ENCODE measurements around the gene PNCK. TPM values are rescaled to one million over a fixed set of nuclear protein-coding genes. Genes with fewer than 3 reads are reported as not detected.

Gene PNCK
- total and polyA plus RNA-seq, 2 experiments from 2014 or later, result 3.5 to 11.9 TPM

DNA sequence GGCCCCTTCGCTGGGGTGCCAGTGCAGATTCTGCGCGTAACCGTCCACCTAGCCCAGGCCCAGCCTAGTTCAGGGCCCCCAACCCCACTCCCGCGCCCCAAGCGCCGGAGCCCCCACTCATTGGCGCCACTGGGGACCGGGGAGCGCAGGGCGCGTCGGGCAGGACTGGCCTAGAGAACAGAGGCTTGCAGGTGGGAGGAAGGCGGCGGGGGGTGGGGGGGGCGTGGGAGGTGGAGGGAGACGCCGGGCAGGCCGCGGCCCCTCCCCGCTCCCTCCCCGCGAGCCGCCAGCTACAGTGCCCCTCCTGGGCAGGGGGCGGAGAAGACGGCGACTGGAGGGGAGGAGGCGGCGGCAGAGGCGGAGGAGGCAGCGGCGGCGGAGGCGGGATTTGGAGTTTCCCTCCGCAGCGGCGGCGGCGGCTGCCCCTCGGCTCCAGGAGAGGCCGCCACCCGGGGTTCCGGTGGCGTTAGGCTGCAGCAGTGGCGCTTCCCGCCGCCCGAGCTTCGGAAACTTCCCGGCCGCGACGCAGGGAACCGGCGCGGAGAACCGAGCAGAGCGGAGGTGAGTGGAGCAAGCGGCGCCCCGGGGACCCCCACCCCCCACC lies 31.5 kb downstream of the PNCK start:
- ATAC-seq, result peak; percentile 16; the same call in 2 of the 3 replicates
- Histone ChIP-seq H3K27ac (ENCODE audit: low read depth) (no peak overlapping the region), H3K79me2 (replicated peaks; ENCODE audit: insufficient read depth) (no peaks in the 10 kb centered on the region), H3K4me3 (peak overlapping the region; percentile 48), H2AFZ (no peak overlapping the region), H3K9me2 (ENCODE audit: insufficient read depth) (no peaks in the 10 kb centered on the region), H3K4me2 (peak overlapping the region; percentile 66; the same call in 1 of the 2 replicates), H3K27me3 (ENCODE audit: insufficient read depth) (peaks cover 65% of the 10 kb centered on the region), H3K4me1 (ENCODE audit: insufficient read depth) (no peaks in the 10 kb centered on the region; the same call in 1 of the 2 replicates), H3K36me3 (ENCODE audit: insufficient read depth) (no peaks in the 10 kb centered on the region), H3F3A (replicated peaks; ENCODE audit: low read depth) (no peaks in the 10 kb centered on the region), H4K20me1 (replicated peaks; ENCODE audit: insufficient read depth) (no peaks in the 10 kb centered on the region)
- Mint-ChIP-seq H3K4me3 (peak overlapping the region; percentile 57; the same call in 1 of the 3 replicates), H3K27me3 (ENCODE audit: insufficient read depth, low read depth, poor library complexity) (peaks cover 51% of the 10 kb centered on the region), H3K4me1 (peaks cover 8% of the 10 kb centered on the region; the same call in 2 of the 3 replicates), H3K9me3 (no peaks in the 10 kb centered on the region; the same call in 2 of the 3 replicates), H3K27ac (no peak overlapping the region), H3K36me3 (ENCODE audit: low read depth) (no peaks in the 10 kb centered on the region)
- TF ChIP-seq STAT1 (IDR thresholded peaks at IDR 0.05; ENCODE audit: unreplicated experiment), result no peak
- TF ChIP-seq, protein P1, sequence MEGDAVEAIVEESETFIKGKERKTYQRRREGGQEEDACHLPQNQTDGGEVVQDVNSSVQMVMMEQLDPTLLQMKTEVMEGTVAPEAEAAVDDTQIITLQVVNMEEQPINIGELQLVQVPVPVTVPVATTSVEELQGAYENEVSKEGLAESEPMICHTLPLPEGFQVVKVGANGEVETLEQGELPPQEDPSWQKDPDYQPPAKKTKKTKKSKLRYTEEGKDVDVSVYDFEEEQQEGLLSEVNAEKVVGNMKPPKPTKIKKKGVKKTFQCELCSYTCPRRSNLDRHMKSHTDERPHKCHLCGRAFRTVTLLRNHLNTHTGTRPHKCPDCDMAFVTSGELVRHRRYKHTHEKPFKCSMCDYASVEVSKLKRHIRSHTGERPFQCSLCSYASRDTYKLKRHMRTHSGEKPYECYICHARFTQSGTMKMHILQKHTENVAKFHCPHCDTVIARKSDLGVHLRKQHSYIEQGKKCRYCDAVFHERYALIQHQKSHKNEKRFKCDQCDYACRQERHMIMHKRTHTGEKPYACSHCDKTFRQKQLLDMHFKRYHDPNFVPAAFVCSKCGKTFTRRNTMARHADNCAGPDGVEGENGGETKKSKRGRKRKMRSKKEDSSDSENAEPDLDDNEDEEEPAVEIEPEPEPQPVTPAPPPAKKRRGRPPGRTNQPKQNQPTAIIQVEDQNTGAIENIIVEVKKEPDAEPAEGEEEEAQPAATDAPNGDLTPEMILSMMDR (conservative IDR thresholded peaks at IDR 0.05; ENCODE audit: low read depth in 2 of 2), result no peak
- TF ChIP-seq JUNB (IDR thresholded peaks at IDR 0.05; ENCODE audit: unreplicated experiment), result no peak
- DNase-seq (ENCODE audit: low spot score), result peak; percentile 41

DNA sequence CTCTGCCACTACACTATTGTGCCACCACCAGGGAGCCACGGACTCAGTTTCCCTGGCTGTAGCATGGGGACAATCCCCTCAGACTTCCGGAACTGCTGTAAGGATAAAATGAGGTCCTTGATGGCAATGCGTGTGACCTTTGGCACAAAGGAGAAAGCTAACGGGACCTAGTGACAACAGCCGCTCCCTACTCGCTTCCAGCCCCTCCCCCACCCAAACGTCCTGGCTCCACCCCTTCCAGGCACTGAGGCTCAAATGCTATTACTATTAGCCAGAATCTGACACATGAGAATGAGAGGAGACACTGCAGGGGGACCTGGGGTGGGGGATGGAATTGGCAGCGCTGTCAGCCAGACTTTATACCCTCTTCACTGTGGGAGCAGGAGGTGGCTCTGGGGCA lies 32.0 kb downstream of the PNCK start:
- peak overlapping the region; percentile 57 for H3K4me3 Mint-ChIP-seq
- H3K36me3 ChIP-seq (ENCODE audit: insufficient read depth), result no peaks in the 10 kb centered on the region
- no peaks in the 10 kb centered on the region for H3K79me2 ChIP-seq (replicated peaks; ENCODE audit: insufficient read depth)
- no peaks in the 10 kb centered on the region; the same call in 2 of the 3 replicates for H3K9me3 Mint-ChIP-seq
- DNase-seq (ENCODE audit: low spot score) (peak; percentile 37), ATAC-seq (no peak; the same call in 1 of the 3 replicates)
- H3K36me3 Mint-ChIP-seq (ENCODE audit: low read depth), result no peaks in the 10 kb centered on the region
- no peaks in the 10 kb centered on the region; the same call in 1 of the 2 replicates for H3K4me1 ChIP-seq (ENCODE audit: insufficient read depth)
- no peaks in the 10 kb centered on the region for H3K9me2 ChIP-seq (ENCODE audit: insufficient read depth)
- no peaks in the 10 kb centered on the region for H4K20me1 ChIP-seq (replicated peaks; ENCODE audit: insufficient read depth)
- H3K27ac ChIP-seq (ENCODE audit: low read depth), result no peak overlapping the region
- peaks cover 8% of the 10 kb centered on the region; the same call in 2 of the 3 replicates for H3K4me1 Mint-ChIP-seq
- peak overlapping the region; percentile 66; the same call in 1 of the 2 replicates for H3K4me2 ChIP-seq
- no peaks in the 10 kb centered on the region for H3F3A ChIP-seq (replicated peaks; ENCODE audit: low read depth)
- H2AFZ ChIP-seq, result no peak overlapping the region
- H3K27me3 Mint-ChIP-seq (ENCODE audit: insufficient read depth, low read depth, poor library complexity), result peaks cover 51% of the 10 kb centered on the region
- peak overlapping the region; percentile 47 for H3K4me3 ChIP-seq
- peaks cover 60% of the 10 kb centered on the region for H3K27me3 ChIP-seq (ENCODE audit: insufficient read depth)
- no peak overlapping the region for H3K27ac Mint-ChIP-seq
- TF ChIP-seq, protein P2, sequence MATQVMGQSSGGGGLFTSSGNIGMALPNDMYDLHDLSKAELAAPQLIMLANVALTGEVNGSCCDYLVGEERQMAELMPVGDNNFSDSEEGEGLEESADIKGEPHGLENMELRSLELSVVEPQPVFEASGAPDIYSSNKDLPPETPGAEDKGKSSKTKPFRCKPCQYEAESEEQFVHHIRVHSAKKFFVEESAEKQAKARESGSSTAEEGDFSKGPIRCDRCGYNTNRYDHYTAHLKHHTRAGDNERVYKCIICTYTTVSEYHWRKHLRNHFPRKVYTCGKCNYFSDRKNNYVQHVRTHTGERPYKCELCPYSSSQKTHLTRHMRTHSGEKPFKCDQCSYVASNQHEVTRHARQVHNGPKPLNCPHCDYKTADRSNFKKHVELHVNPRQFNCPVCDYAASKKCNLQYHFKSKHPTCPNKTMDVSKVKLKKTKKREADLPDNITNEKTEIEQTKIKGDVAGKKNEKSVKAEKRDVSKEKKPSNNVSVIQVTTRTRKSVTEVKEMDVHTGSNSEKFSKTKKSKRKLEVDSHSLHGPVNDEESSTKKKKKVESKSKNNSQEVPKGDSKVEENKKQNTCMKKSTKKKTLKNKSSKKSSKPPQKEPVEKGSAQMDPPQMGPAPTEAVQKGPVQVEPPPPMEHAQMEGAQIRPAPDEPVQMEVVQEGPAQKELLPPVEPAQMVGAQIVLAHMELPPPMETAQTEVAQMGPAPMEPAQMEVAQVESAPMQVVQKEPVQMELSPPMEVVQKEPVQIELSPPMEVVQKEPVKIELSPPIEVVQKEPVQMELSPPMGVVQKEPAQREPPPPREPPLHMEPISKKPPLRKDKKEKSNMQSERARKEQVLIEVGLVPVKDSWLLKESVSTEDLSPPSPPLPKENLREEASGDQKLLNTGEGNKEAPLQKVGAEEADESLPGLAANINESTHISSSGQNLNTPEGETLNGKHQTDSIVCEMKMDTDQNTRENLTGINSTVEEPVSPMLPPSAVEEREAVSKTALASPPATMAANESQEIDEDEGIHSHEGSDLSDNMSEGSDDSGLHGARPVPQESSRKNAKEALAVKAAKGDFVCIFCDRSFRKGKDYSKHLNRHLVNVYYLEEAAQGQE (IDR thresholded peaks at IDR 0.05; ENCODE audit: unreplicated experiment), result no peak
- TF ChIP-seq EZH2phosphoT487 (IDR thresholded peaks at IDR 0.05; ENCODE audit: unreplicated experiment), result no peak
- TF ChIP-seq, protein P1 (conservative IDR thresholded peaks at IDR 0.05; ENCODE audit: low read depth in 2 of 2), result no peak
- no peak for TF ChIP-seq JUNB (IDR thresholded peaks at IDR 0.05; ENCODE audit: unreplicated experiment)
- no peak for TF ChIP-seq CREB1 (CRISPR knock-in tag; IDR thresholded peaks at IDR 0.05; ENCODE audit: low read depth)
- TF ChIP-seq POLR2AphosphoS5 (IDR thresholded peaks at IDR 0.05; ENCODE audit: low read depth), result no peak

Measured in GM23338 (cell line).